HEK293 (cell line): ENCODE measurements around the gene VDAC1.

Source experiments
- CTCF ChIA-PET: fragments of 350-600 bp; formaldehyde crosslinking; extraction: SDS; loops from one replicate; lab custom pipeline; 2021; ENCODE audit warnings: antibody characterized with exemption; lab: Yijun Ruan, JAX
- POLR2A ChIA-PET: fragments of 300-600 bp; formaldehyde crosslinking; extraction: SDS; loops from one replicate; lab custom pipeline; 2020; ENCODE audit warnings: antibody characterized with exemption, inconsistent platforms; lab: Yijun Ruan, JAX
- H3K27ac ChIP-seq: fragments of 200-500 bp; sonication (Bioruptor generic); 2 replicates; pipeline ENCODE4 v1.5.1; 2014; ENCODE audit warnings: low read depth, low read length, control low read depth, inconsistent platforms; ENCODE audit errors: extremely low read depth
- H3K36me3 ChIP-seq, 2 experiments: fragments of 200-500 bp in 1 of 2; sonication (Bioruptor generic) in 1 of 2; 1 replicate in 1 of 2; 2 replicates in 1 of 2; pipeline ENCODE4 v1.5.1; 2014 to 2017; ENCODE audit warnings: inconsistent platforms in 2 of 2, low read length in 2 of 2; ENCODE audit not compliant: control insufficient read depth in 2 of 2, insufficient read depth in 1 of 2
- H3K4me1 ChIP-seq: fragments of 200-500 bp; sonication (Bioruptor generic); 2 replicates; pipeline ENCODE4 v1.5.1; 2014; ENCODE audit warnings: mild to moderate bottlenecking, low read length, inconsistent platforms; ENCODE audit not compliant: control insufficient read depth, insufficient read depth
- H3K4me3 ChIP-seq: 2 replicates; pipeline ENCODE4 v1.5.1; 2011; ENCODE audit warnings: low read depth, mild to moderate bottlenecking, control low read depth, low read length, moderate library complexity
- H3K9me3 ChIP-seq: fragments of 200-500 bp; sonication (Bioruptor generic); 2 replicates; pipeline ENCODE4 v1.5.1; 2014; ENCODE audit warnings: low read depth, low read length, inconsistent platforms; ENCODE audit not compliant: control insufficient read depth, insufficient read depth
- EGR2 ChIP-seq: fragments of 450-650 bp; formaldehyde crosslinking; IDR thresholded peaks from 2 replicates; pipeline ENCODE4 v1.5.1; 2016; ENCODE audit warnings: low read depth, missing biosample characterization, missing genetic modification characterization
- FEZF1 ChIP-seq: fragments of 450-650 bp; formaldehyde crosslinking; IDR thresholded peaks from 2 replicates; pipeline ENCODE4 v1.5.1; 2016; ENCODE audit warnings: missing biosample characterization, missing genetic modification characterization
- HIC1 ChIP-seq: fragments of 450-650 bp; formaldehyde crosslinking; IDR thresholded peaks from 2 replicates; pipeline ENCODE4 v1.5.1; 2016; ENCODE audit warnings: missing biosample characterization, missing genetic modification characterization
- KLF8 ChIP-seq: fragments of 450-650 bp; formaldehyde crosslinking; IDR thresholded peaks from 2 replicates; pipeline ENCODE4 v1.5.1; 2016; ENCODE audit warnings: missing biosample characterization, missing genetic modification characterization
- TRIM28 ChIP-seq: IDR thresholded peaks from 2 replicates; pipeline ENCODE4 v1.6.1; 2011; ENCODE audit warnings: low read length, control low read depth, borderline replicate concordance
- ZNF155 ChIP-seq: fragments of 450-650 bp; formaldehyde crosslinking; IDR thresholded peaks from 2 replicates; pipeline ENCODE4 v1.5.1; 2016; ENCODE audit warnings: missing biosample characterization, missing genetic modification characterization
- ZNF211 ChIP-seq: fragments of 450-650 bp; formaldehyde crosslinking; IDR thresholded peaks from 2 replicates; pipeline ENCODE4 v1.5.1; 2016; ENCODE audit warnings: low read depth, missing biosample characterization, missing genetic modification characterization
- ZNF23 ChIP-seq: fragments of 450-650 bp; formaldehyde crosslinking; IDR thresholded peaks from 2 replicates; pipeline ENCODE4 v1.5.1; 2016; ENCODE audit warnings: missing biosample characterization, missing genetic modification characterization, borderline replicate concordance
- ZNF274 ChIP-seq, 2 experiments: fragments of 200-500 bp in 1 of 2; fragments of 450-650 bp in 1 of 2; sonication (Bioruptor generic) in 1 of 2; formaldehyde crosslinking in 1 of 2; IDR thresholded peaks; 2 replicates each; pipeline versions ENCODE4 v1.5.1 to v1.6.1; 2014 to 2016; ENCODE audit warnings: borderline replicate concordance in 1 of 2, inconsistent platforms in 1 of 2, low read length in 1 of 2, missing biosample characterization in 1 of 2, missing genetic modification characterization in 1 of 2
- ZNF335 ChIP-seq: fragments of 450-650 bp; formaldehyde crosslinking; conservative IDR thresholded peaks from 2 replicates; pipeline ENCODE4 v1.5.1; 2016; ENCODE audit warnings: missing biosample characterization, missing genetic modification characterization
- ZNF433 ChIP-seq: fragments of 450-650 bp; formaldehyde crosslinking; IDR thresholded peaks from 2 replicates; pipeline ENCODE4 v1.5.1; 2016; ENCODE audit warnings: missing biosample characterization, missing genetic modification characterization, low read depth
- ZNF513 ChIP-seq: fragments of 450-650 bp; IDR thresholded peaks from 2 replicates; pipeline ENCODE4 v1.5.1; 2018; ENCODE audit warnings: missing biosample characterization, missing genetic modification characterization
- ZNF544 ChIP-seq: fragments of 450-650 bp; formaldehyde crosslinking; IDR thresholded peaks from 2 replicates; pipeline ENCODE4 v1.5.0; 2017; ENCODE audit warnings: missing biosample characterization, missing genetic modification characterization
- ZNF555 ChIP-seq: fragments of 450-650 bp; formaldehyde crosslinking; conservative IDR thresholded peaks from 2 replicates; pipeline ENCODE4 v1.5.1; 2017; ENCODE audit warnings: missing biosample characterization, mild to moderate bottlenecking, missing genetic modification characterization, inconsistent platforms
- ZNF571 ChIP-seq: fragments of 450-650 bp; formaldehyde crosslinking; IDR thresholded peaks from 2 replicates; pipeline ENCODE4 v1.5.0; 2017; ENCODE audit warnings: missing biosample characterization, missing genetic modification characterization
- ZNF626 ChIP-seq: fragments of 450-650 bp; sonication (Bioruptor Pico); formaldehyde crosslinking; IDR thresholded peaks from 2 replicates; pipeline ENCODE4 v1.5.1; 2018; ENCODE audit warnings: missing biosample characterization, missing genetic modification characterization, inconsistent platforms
- ZNF654 ChIP-seq: fragments of 450-650 bp; formaldehyde crosslinking; IDR thresholded peaks from 2 replicates; pipeline ENCODE4 v1.5.1; 2016; ENCODE audit warnings: low read depth, missing biosample characterization, missing genetic modification characterization
- ZNF785 ChIP-seq: fragments of 450-650 bp; formaldehyde crosslinking; IDR thresholded peaks from 2 replicates; pipeline ENCODE4 v1.5.1; 2016; ENCODE audit warnings: missing biosample characterization, missing genetic modification characterization
- ZNF792 ChIP-seq: fragments of 450-650 bp; formaldehyde crosslinking; IDR thresholded peaks from 2 replicates; pipeline ENCODE4 v1.5.1; 2016; ENCODE audit warnings: missing biosample characterization, missing genetic modification characterization
- TF ChIP-seq, protein P1 (sequence below): fragments of 450-650 bp; formaldehyde crosslinking; IDR thresholded peaks from 2 replicates; pipeline ENCODE4 v1.5.1; 2016; ENCODE audit warnings: missing biosample characterization, missing genetic modification characterization
- TF ChIP-seq, protein P2 (sequence below): fragments of 450-650 bp; IDR thresholded peaks from 2 replicates; pipeline ENCODE4 v1.5.1; 2018; ENCODE audit warnings: missing biosample characterization, mild to moderate bottlenecking, missing genetic modification characterization
- TF ChIP-seq, protein P3 (sequence below): fragments of 450-650 bp; formaldehyde crosslinking; IDR thresholded peaks from 2 replicates; pipeline ENCODE4 v1.5.1; 2017; ENCODE audit warnings: missing biosample characterization, missing genetic modification characterization

VDAC1 gene

GRCh38 chr5:133952729-133953567 is 51.8 kb downstream of the VDAC1 start:
- Histone ChIP-seq H3K4me1 (no peaks in the 10 kb centered on the region), H3K9me3 (no peaks in the 10 kb centered on the region), H3K27ac (no peak overlapping the region), H3K36me3 (peaks cover 14 to 33% of the 10 kb centered on the region in 2 experiments), H3K4me3 (no peak overlapping the region)
- ChIA-PET CTCF (interaction anchor here (0.6 to 1.2 kb wide), 3 partner anchors 8 to 44 kb away, joined by 3 to 5 read pairs (median 3); no protein-coding TSS in a partner anchor), POLR2A (interaction anchor here (0.7 kb wide), 1 partner anchor 703 kb away, joined by 4 read pairs; no protein-coding TSS in a partner anchor)
- TF ChIP-seq, protein P1, sequence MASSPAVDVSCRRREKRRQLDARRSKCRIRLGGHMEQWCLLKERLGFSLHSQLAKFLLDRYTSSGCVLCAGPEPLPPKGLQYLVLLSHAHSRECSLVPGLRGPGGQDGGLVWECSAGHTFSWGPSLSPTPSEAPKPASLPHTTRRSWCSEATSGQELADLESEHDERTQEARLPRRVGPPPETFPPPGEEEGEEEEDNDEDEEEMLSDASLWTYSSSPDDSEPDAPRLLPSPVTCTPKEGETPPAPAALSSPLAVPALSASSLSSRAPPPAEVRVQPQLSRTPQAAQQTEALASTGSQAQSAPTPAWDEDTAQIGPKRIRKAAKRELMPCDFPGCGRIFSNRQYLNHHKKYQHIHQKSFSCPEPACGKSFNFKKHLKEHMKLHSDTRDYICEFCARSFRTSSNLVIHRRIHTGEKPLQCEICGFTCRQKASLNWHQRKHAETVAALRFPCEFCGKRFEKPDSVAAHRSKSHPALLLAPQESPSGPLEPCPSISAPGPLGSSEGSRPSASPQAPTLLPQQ (tag by site-specific recombination): no peak
- TF ChIP-seq ZNF571 (tag by site-specific recombination): no peak
- peak; percentile 67 for TF ChIP-seq ZNF335 (tag by site-specific recombination)
- TF ChIP-seq ZNF211 (tag by site-specific recombination): no peak
- TF ChIP-seq ZNF654 (tag by site-specific recombination): no peak
- no peak for TF ChIP-seq ZNF23
- no peak for TF ChIP-seq ZNF433 (tag by site-specific recombination)
- TF ChIP-seq ZNF555 (tag by site-specific recombination): no peak

DNA sequence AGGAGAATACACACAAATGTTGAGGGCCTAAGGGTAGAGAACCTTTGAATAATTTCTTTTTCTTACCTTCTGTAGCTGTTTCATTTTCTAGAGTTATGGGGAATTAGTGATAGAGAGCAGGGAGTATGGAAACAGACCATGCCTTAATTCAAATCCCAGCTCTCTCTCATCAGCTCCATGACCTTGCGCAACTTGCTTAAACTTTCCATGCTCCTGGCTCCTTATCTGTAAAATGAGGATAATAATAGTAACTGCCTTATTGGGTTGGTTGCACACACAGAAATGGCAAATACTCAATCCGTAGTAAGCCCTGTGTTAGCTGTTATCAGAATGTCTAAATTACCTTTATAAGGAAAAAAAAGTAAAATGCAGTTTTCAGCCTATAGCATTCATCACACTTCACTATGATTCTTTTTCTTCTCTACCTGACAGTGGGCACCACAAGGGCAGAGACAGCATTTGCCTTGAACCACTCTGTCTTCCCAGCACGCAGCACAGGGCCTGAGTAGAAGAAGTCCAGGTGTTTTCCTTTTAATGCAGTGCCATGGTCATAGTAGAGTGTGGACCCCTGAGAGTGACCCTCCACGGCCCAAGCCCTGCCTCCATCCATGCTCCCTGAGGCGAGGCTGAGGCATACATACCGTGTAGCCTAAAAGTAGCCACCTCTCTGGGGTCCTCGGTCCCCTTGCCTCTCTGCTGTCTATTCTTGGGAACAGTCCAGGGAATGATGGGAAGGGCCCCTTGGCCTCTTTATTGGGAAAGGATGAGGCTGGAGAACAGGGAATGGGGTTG is 53.8 kb downstream of the VDAC1 start:
- Histone ChIP-seq H3K27ac (no peak overlapping the region), H3K9me3 (no peaks in the 10 kb centered on the region), H3K36me3 (peaks cover 4 to 14% of the 10 kb centered on the region in 2 experiments), H3K4me3 (no peak overlapping the region), H3K4me1 (no peaks in the 10 kb centered on the region)
- ChIA-PET POLR2A (no interaction called here), CTCF (interaction anchor here (0.6 to 1.4 kb wide), 3 partner anchors 21 to 489 kb away, joined by 3 to 4 read pairs (median 4); no protein-coding TSS in a partner anchor)
- TF ChIP-seq KLF8 (tag by site-specific recombination): no peak
- no peak for TF ChIP-seq ZNF626 (tag by site-specific recombination)
- no peak for TF ChIP-seq ZNF155 (tag by site-specific recombination)
- TF ChIP-seq ZNF792 (tag by site-specific recombination): no peak
- TF ChIP-seq, protein P2, sequence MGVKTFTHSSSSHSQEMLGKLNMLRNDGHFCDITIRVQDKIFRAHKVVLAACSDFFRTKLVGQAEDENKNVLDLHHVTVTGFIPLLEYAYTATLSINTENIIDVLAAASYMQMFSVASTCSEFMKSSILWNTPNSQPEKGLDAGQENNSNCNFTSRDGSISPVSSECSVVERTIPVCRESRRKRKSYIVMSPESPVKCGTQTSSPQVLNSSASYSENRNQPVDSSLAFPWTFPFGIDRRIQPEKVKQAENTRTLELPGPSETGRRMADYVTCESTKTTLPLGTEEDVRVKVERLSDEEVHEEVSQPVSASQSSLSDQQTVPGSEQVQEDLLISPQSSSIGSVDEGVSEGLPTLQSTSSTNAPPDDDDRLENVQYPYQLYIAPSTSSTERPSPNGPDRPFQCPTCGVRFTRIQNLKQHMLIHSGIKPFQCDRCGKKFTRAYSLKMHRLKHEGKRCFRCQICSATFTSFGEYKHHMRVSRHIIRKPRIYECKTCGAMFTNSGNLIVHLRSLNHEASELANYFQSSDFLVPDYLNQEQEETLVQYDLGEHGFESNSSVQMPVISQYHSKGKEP (tag by site-specific recombination): no peak
- TF ChIP-seq EGR2: no peak
- no peak for TF ChIP-seq ZNF274 (IDR thresholded peaks at IDR 0.05; ENCODE audit: low read length)
- no peak for TF ChIP-seq ZNF274 (tag by site-specific recombination; IDR thresholded peaks at IDR 0.05; ENCODE audit: borderline replicate concordance)
- TF ChIP-seq, protein P3, sequence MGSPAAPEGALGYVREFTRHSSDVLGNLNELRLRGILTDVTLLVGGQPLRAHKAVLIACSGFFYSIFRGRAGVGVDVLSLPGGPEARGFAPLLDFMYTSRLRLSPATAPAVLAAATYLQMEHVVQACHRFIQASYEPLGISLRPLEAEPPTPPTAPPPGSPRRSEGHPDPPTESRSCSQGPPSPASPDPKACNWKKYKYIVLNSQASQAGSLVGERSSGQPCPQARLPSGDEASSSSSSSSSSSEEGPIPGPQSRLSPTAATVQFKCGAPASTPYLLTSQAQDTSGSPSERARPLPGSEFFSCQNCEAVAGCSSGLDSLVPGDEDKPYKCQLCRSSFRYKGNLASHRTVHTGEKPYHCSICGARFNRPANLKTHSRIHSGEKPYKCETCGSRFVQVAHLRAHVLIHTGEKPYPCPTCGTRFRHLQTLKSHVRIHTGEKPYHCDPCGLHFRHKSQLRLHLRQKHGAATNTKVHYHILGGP (tag by site-specific recombination): no peak
- no peak for TF ChIP-seq ZNF544 (tag by site-specific recombination)
- TF ChIP-seq FEZF1 (tag by site-specific recombination): no peak
- no peak for TF ChIP-seq TRIM28
- no peak for TF ChIP-seq ZNF513 (tag by site-specific recombination)
- TF ChIP-seq HIC1 (tag by site-specific recombination): no peak
- no peak for TF ChIP-seq ZNF785 (tag by site-specific recombination)
